Measurements from ENCODE around the gene ORM2.
"Not testable (repeated sequence)": the region's sequence is repeated elsewhere in the genome, so short reads cannot be mapped to it uniquely, and the experiment has no call there.

The ORM2 gene

GRCh38 chr9:114329625-114330022 is at the start of gene ORM2:
Gene ORM2 (plus strand): TSS chr9:114329869. CDS start chr9:114329905, 36 bp downstream.
- H3K4me2 ChIP-seq (ENCODE audit: low read length); H4K20me1 ChIP-seq (ENCODE audit: control insufficient read depth, insufficient read depth, low read depth, low read length); H3K27me3 ChIP-seq (ENCODE audit: control insufficient read depth, low read length); H3K27ac ChIP-seq (ENCODE audit: low read depth, low read length); H3F3A ChIP-seq (ENCODE audit: control insufficient read depth, insufficient read depth); H3K4me1 ChIP-seq (ENCODE audit: control insufficient read depth, low read length); H3K79me2 ChIP-seq (ENCODE audit: control insufficient read depth, low read length); H3K36me3 ChIP-seq (ENCODE audit: control insufficient read depth, low read length); H3K4me3 ChIP-seq (ENCODE audit: low read length); H3K9me3 ChIP-seq (ENCODE audit: control insufficient read depth, insufficient read depth, low read length); H3K9me2 ChIP-seq (replicated peaks; ENCODE audit: control insufficient read depth, low read length): not testable (repeated sequence)

- Histone ChIP-seq H3F3A (ENCODE audit: control insufficient read depth, insufficient read depth) (no peaks in the 10 kb centered on the region), H3K9me3 (ENCODE audit: control insufficient read depth, insufficient read depth, low read length) (no peaks in the 10 kb centered on the region), H3K9me2 (replicated peaks; ENCODE audit: control insufficient read depth, low read length) (no peaks in the 10 kb centered on the region), H3K36me3 (ENCODE audit: control insufficient read depth, low read length) (no peaks in the 10 kb centered on the region), H3K4me1 (ENCODE audit: control insufficient read depth, low read length) (no peaks in the 10 kb centered on the region), H3K27me3 (ENCODE audit: control insufficient read depth, low read length) (no peaks in the 10 kb centered on the region), H3K4me3 (ENCODE audit: low read length) (no peak overlapping the region), H4K20me1 (ENCODE audit: control insufficient read depth, insufficient read depth, low read depth, low read length) (no peaks in the 10 kb centered on the region), H3K27ac (ENCODE audit: low read depth, low read length) (no peak overlapping the region), H3K79me2 (ENCODE audit: control insufficient read depth, low read length) (no peaks in the 10 kb centered on the region), H3K4me2 (ENCODE audit: low read length) (no peak overlapping the region)
- TF ChIP-seq CTCF (IDR thresholded peaks at IDR 0.05; ENCODE audit: low read depth, low read length, poor library complexity, severe bottlenecking) (no peak), EZH2phosphoT487 (IDR thresholded peaks at IDR 0.05; ENCODE audit: borderline replicate concordance, low read length) (no peak)
Measured at GRCh38 chr9:114280636-114281472, 48.8 kb upstream of the ORM2 start.

- no peaks in the 10 kb centered on the region for H3F3A ChIP-seq (ENCODE audit: control insufficient read depth, insufficient read depth)
- H3K9me3 ChIP-seq (ENCODE audit: control insufficient read depth, insufficient read depth, low read length), result no peaks in the 10 kb centered on the region
- TF ChIP-seq CTCF (IDR thresholded peaks at IDR 0.05; ENCODE audit: low read depth, low read length, poor library complexity, severe bottlenecking) (no peak), EZH2phosphoT487 (IDR thresholded peaks at IDR 0.05; ENCODE audit: borderline replicate concordance, low read length) (no peak)
- no peaks in the 10 kb centered on the region for H3K36me3 ChIP-seq (ENCODE audit: control insufficient read depth, low read length)
- no peak overlapping the region for H3K27ac ChIP-seq (ENCODE audit: low read depth, low read length)
- no peak overlapping the region for H3K4me2 ChIP-seq (ENCODE audit: low read length)
- no peaks in the 10 kb centered on the region for H4K20me1 ChIP-seq (ENCODE audit: control insufficient read depth, insufficient read depth, low read depth, low read length)
- H3K4me1 ChIP-seq (ENCODE audit: control insufficient read depth, low read length), result no peaks in the 10 kb centered on the region
- H3K79me2 ChIP-seq (ENCODE audit: control insufficient read depth, low read length), result no peaks in the 10 kb centered on the region
- H3K27me3 ChIP-seq (ENCODE audit: control insufficient read depth, low read length), result no peaks in the 10 kb centered on the region
- H3K9me2 ChIP-seq (replicated peaks; ENCODE audit: control insufficient read depth, low read length), result no peaks in the 10 kb centered on the region
- no peak overlapping the region for H3K4me3 ChIP-seq (ENCODE audit: low read length)
Measured at GRCh38 chr9:114281473-114282103, 48.1 kb upstream of the ORM2 start.

GRCh38 chr9:114282104-114282485 is 47.6 kb upstream of the ORM2 start:
- Histone ChIP-seq H3K9me3 (ENCODE audit: control insufficient read depth, insufficient read depth, low read length) (no peaks in the 10 kb centered on the region), H3K4me3 (ENCODE audit: low read length) (no peak overlapping the region), H3K27ac (ENCODE audit: low read depth, low read length) (no peak overlapping the region), H3K36me3 (ENCODE audit: control insufficient read depth, low read length) (no peaks in the 10 kb centered on the region), H3K4me1 (ENCODE audit: control insufficient read depth, low read length) (no peaks in the 10 kb centered on the region), H4K20me1 (ENCODE audit: control insufficient read depth, insufficient read depth, low read depth, low read length) (no peaks in the 10 kb centered on the region), H3F3A (ENCODE audit: control insufficient read depth, insufficient read depth) (no peaks in the 10 kb centered on the region), H3K9me2 (replicated peaks; ENCODE audit: control insufficient read depth, low read length) (no peaks in the 10 kb centered on the region), H3K27me3 (ENCODE audit: control insufficient read depth, low read length) (no peaks in the 10 kb centered on the region), H3K4me2 (ENCODE audit: low read length) (no peak overlapping the region), H3K79me2 (ENCODE audit: control insufficient read depth, low read length) (no peaks in the 10 kb centered on the region)
- no peak for TF ChIP-seq CTCF (IDR thresholded peaks at IDR 0.05; ENCODE audit: low read depth, low read length, poor library complexity, severe bottlenecking)
- no peak for TF ChIP-seq EZH2phosphoT487 (IDR thresholded peaks at IDR 0.05; ENCODE audit: borderline replicate concordance, low read length)

All from DOHH2 (cell line).